A549 (cell line): Measurements from ENCODE around the gene EMILIN1. TPM values are rescaled to one million over a fixed set of nuclear protein-coding genes. Genes with fewer than 3 reads are reported as not detected.

Experiments used
- ATAC-seq, 2 experiments: fragments of 200-7000 bp in 1 of 2; fragments of >200 bp in 1 of 2; cut with Nextera tagmentation in 1 of 2; cut with Tn5 transposase in 1 of 2; 3 replicates each; pipeline versions ENCODE4 v1.8.0 to v1.9.1; 2018 to 2020; ENCODE audit warnings: mild to moderate bottlenecking in 1 of 2, moderate library complexity in 1 of 2
- CTCF ChIA-PET: fragments of 300-600 bp; sonication (Branson Sonifier 250); formaldehyde crosslinking; extraction: SDS; loops from one replicate; lab custom pipeline; 2021; ENCODE audit warnings: antibody characterized with exemption, inconsistent platforms; lab: Yijun Ruan, JAX
- POLR2A ChIA-PET: fragments of 350-600 bp; formaldehyde crosslinking; extraction: SDS; loops from one replicate; lab custom pipeline; 2021; ENCODE audit warnings: antibody characterized with exemption, inconsistent platforms; lab: Yijun Ruan, JAX
- DNase-seq, 2 experiments: peaks; one replicate each; pipeline versions ENCODE4 v3.0.0 to v3.0.0-alpha.2; 2011 to 2016; ENCODE audit warnings: low read depth in 1 of 2, low spot score in 1 of 2
- FAIRE-seq: peaks from 2 replicates; lab custom pipeline; 2011; peaks lifted over from hg19 to GRCh38; lab: Jason Lieb, UNC
- H3K27ac ChIP-seq, 2 experiments: fragments of >200 bp; sonication (Bioruptor Twin); formaldehyde crosslinking; 3 replicates each; pipeline ENCODE4 v1.5.1; 2016 to 2017
- H3K4me1 ChIP-seq: fragments of >200 bp; sonication (Bioruptor Twin); formaldehyde crosslinking; 3 replicates; pipeline ENCODE4 v1.6.1; 2016
- H3K4me2 ChIP-seq: fragments of >200 bp; sonication (Bioruptor Twin); formaldehyde crosslinking; 3 replicates; pipeline ENCODE4 v1.6.1; 2016
- H3K4me3 ChIP-seq: fragments of >200 bp; sonication (Bioruptor Twin); formaldehyde crosslinking; 3 replicates; pipeline ENCODE4 v1.5.1; 2016
- H3K9me3 ChIP-seq: fragments of >200 bp; sonication (Bioruptor Twin); formaldehyde crosslinking; 3 replicates; pipeline ENCODE4 v1.6.1; 2016
- BCL3 ChIP-seq: fragments of >200 bp; sonication (Bioruptor Twin); formaldehyde crosslinking; IDR thresholded peaks from 3 replicates; pipeline ENCODE4 v1.6.1; 2016
- EHMT2 ChIP-seq: fragments of 200-600 bp; sonication (generic); IDR thresholded peaks from 2 replicates; pipeline ENCODE4 v1.6.1; 2016; ENCODE audit warnings: antibody characterized with exemption, low read depth, mild to moderate bottlenecking, moderate library complexity
- EP300 ChIP-seq, 2 experiments: fragments of >200 bp; sonication (Bioruptor Twin); formaldehyde crosslinking; IDR thresholded peaks; 2 replicates in 1 of 2; 3 replicates in 1 of 2; pipeline ENCODE4 v1.6.1; 2016 to 2017
- FOSB ChIP-seq: fragments of 250-450 bp; sonication (Bioruptor Pico); IDR thresholded peaks from 2 replicates; pipeline ENCODE4 v1.5.0; 2020; ENCODE audit warnings: mild to moderate bottlenecking, moderate library complexity
- FOXS1 ChIP-seq: fragments of 250-450 bp; sonication (Bioruptor Pico); IDR thresholded peaks from 2 replicates; pipeline ENCODE4 v1.5.0; 2020; ENCODE audit warnings: mild to moderate bottlenecking, moderate library complexity
- GATA3 ChIP-seq: IDR thresholded peaks from 2 replicates; pipeline ENCODE4 v1.6.1; 2012; ENCODE audit warnings: borderline replicate concordance
- HES2 ChIP-seq: fragments of >200 bp; sonication (Bioruptor Twin); formaldehyde crosslinking; IDR thresholded peaks from 2 replicates; pipeline ENCODE4 v1.6.1; 2016
- KDM1A ChIP-seq: fragments of 200-600 bp; sonication (generic); IDR thresholded peaks from 2 replicates; pipeline ENCODE4 v1.6.1; 2016; ENCODE audit warnings: low read depth, mild to moderate bottlenecking
- MAFK ChIP-seq: fragments of 450-650 bp; IDR thresholded peaks from 2 replicates; pipeline ENCODE4 v1.6.1; 2014; ENCODE audit not compliant: partially characterized antibody
- MAX ChIP-seq: IDR thresholded peaks from 2 replicates; pipeline ENCODE4 v1.6.1; 2012
- NFE2L2 ChIP-seq: fragments of 150-350 bp; conservative IDR thresholded peaks from 2 replicates; pipeline ENCODE4 v1.6.1; 2014; ENCODE audit warnings: low read length
- NPAS2 ChIP-seq: fragments of 250-450 bp; sonication (Bioruptor Pico); IDR thresholded peaks from 2 replicates; pipeline ENCODE4 v1.8.0; 2022; ENCODE audit warnings: mild to moderate bottlenecking, moderate library complexity, borderline replicate concordance
- POLR2A ChIP-seq: IDR thresholded peaks from 2 replicates; pipeline ENCODE4 v1.6.1; 2012; ENCODE audit warnings: mild to moderate bottlenecking, low read length
- RAD21 ChIP-seq, 2 experiments: fragments of >200 bp in 1 of 2; sonication (Bioruptor Twin) in 1 of 2; formaldehyde crosslinking in 1 of 2; IDR thresholded peaks in 1 of 2; conservative IDR thresholded peaks in 1 of 2; 2 replicates in 1 of 2; 3 replicates in 1 of 2; pipeline ENCODE4 v1.6.1; 2012 to 2018; ENCODE audit warnings: inconsistent platforms in 1 of 2
- TFCP2L1 ChIP-seq: fragments of 250-450 bp; sonication (Bioruptor Pico); IDR thresholded peaks from 2 replicates; pipeline ENCODE4 v1.5.0; 2021; ENCODE audit warnings: mild to moderate bottlenecking
- ZFP36 ChIP-seq: fragments of 450-650 bp; IDR thresholded peaks from 2 replicates; pipeline ENCODE4 v1.6.1; 2014; ENCODE audit warnings: borderline replicate concordance; ENCODE audit not compliant: partially characterized antibody
- ZNF302 ChIP-seq: fragments of 250-450 bp; sonication (Bioruptor Pico); IDR thresholded peaks from 2 replicates; pipeline ENCODE4 v1.9.0; 2021; ENCODE audit warnings: inconsistent platforms, mild to moderate bottlenecking, moderate library complexity
- WGBS: methylation state at CpG from one replicate; pipeline ENCODE4 v1.1.6; 2017; ENCODE audit errors: missing lambda C conversion rate; 5-methylcytosine and 5-hydroxymethylcytosine counted together
- polyA plus RNA-seq, 4 experiments: library from polyadenylated mRNA; depleted of rRNA in 3 of 4; stranded (reverse); fragments of >200 nt; fragmentation: RNase III in 1 of 4; extraction: RNeasy Plus Mini Kit Qiagen cat#74134 plus additional on column Dnase treatment in 1 of 4; gene quantifications; 2 replicates in 3 of 4; 3 replicates in 1 of 4; pipeline ENCODE4 v1.2.3, GENCODE V29; 2011 to 2017
- TF ChIP-seq, protein P1 (sequence below): fragments of 150-350 bp; IDR thresholded peaks from 2 replicates; pipeline ENCODE4 v1.6.1; 2014; ENCODE audit warnings: low read depth, mild to moderate bottlenecking, low read length
- TF ChIP-seq, protein P2 (sequence below): fragments of >200 bp; sonication (Bioruptor Twin); formaldehyde crosslinking; IDR thresholded peaks from 3 replicates; pipeline ENCODE4 v1.5.1; 2016

The EMILIN1 gene
- polyA plus RNA-seq, 2 of the 4 experiments (the other 2 are of a cell fraction) = 0.13 to 0.49 TPM

GRCh38 chr2:27127883-27128667 is 49.7 kb downstream of the EMILIN1 start:
- no peak for DNase-seq
- no peak for TF ChIP-seq MAX
- TF ChIP-seq, protein P1, sequence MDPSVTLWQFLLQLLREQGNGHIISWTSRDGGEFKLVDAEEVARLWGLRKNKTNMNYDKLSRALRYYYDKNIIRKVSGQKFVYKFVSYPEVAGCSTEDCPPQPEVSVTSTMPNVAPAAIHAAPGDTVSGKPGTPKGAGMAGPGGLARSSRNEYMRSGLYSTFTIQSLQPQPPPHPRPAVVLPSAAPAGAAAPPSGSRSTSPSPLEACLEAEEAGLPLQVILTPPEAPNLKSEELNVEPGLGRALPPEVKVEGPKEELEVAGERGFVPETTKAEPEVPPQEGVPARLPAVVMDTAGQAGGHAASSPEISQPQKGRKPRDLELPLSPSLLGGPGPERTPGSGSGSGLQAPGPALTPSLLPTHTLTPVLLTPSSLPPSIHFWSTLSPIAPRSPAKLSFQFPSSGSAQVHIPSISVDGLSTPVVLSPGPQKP = no peak
- no peak for TF ChIP-seq BCL3
- TF ChIP-seq ZFP36 = no peak
- TF ChIP-seq EHMT2 = no peak
- TF ChIP-seq, protein P2, sequence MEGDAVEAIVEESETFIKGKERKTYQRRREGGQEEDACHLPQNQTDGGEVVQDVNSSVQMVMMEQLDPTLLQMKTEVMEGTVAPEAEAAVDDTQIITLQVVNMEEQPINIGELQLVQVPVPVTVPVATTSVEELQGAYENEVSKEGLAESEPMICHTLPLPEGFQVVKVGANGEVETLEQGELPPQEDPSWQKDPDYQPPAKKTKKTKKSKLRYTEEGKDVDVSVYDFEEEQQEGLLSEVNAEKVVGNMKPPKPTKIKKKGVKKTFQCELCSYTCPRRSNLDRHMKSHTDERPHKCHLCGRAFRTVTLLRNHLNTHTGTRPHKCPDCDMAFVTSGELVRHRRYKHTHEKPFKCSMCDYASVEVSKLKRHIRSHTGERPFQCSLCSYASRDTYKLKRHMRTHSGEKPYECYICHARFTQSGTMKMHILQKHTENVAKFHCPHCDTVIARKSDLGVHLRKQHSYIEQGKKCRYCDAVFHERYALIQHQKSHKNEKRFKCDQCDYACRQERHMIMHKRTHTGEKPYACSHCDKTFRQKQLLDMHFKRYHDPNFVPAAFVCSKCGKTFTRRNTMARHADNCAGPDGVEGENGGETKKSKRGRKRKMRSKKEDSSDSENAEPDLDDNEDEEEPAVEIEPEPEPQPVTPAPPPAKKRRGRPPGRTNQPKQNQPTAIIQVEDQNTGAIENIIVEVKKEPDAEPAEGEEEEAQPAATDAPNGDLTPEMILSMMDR = no peak
- no peak for TF ChIP-seq TFCP2L1 (CRISPR knock-in tag)
- no peak for TF ChIP-seq HES2
- TF ChIP-seq MAFK = no peak
- TF ChIP-seq RAD21 (conservative IDR thresholded peaks at IDR 0.05 in 1 of 2, IDR thresholded peaks at IDR 0.05 in 1 of 2) = no peak
- no peak for TF ChIP-seq NFE2L2
- no peak for TF ChIP-seq GATA3
- Histone ChIP-seq H3K4me1 (peaks cover 9% of the 10 kb centered on the region), H3K9me3 (no peaks in the 10 kb centered on the region), H3K4me3 (no peak overlapping the region), H3K4me2 (no peak overlapping the region), H3K27ac (no peak overlapping the region)
- ChIA-PET CTCF (interaction anchor here (0.7 to 1.7 kb wide), 5 partner anchors 12 to 64 kb away, joined by 3 to 4 read pairs (median 3); no protein-coding TSS in a partner anchor), POLR2A (interaction anchor here (1.3 kb wide), 1 partner anchor 84 kb away, joined by 3 read pairs; the partner anchor contains the start of genes ATRAID and SLC5A6)
- ATAC-seq = no peak
- WGBS = 91% methylated on average over 9 of the region's 9 CpGs
- FAIRE-seq = no peak

DNA sequence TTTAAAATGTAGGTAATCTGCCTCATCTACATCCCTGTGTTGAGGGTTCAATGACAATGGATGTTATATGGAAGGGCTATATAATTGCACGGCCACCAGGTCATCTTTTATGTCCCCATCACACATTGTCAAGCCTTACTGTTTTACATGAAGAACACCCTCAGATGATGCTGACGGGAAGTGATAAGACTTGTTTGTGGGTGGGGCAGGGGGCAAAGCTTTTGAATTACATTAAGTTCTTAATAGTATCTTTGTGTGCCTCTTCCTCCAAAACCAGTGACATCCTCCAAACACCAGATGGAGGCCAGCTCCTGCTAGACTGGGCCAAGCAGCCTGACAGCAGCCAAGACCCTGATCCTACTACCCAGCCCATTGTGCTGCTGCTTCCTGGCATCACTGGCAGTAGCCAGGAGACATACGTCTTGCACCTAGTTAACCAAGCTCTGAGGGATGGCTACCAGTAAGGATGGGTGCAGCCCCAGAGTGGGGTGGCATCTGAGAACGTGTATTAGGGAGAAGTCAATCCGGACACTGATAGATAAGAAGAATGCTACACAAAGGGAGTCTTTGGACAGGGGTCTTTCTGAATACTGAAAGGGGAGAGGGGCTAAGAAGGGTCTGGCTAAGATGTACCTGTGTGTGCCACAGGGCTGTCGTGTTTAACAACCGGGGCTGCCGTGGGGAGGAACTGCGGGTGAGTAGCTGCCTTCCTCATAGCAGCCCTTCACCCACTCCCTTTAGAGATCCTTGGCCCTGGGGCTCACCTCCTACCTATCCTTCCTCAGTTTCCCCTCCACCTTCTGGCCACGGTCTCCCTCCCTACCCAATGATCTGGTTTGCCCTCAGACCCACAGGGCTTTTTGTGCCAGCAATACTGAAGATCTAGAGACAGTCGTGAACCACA is 50.5 kb downstream of the EMILIN1 start:
- Histone ChIP-seq H3K4me2 (no peak overlapping the region), H3K4me1 (peaks cover 13% of the 10 kb centered on the region), H3K4me3 (no peak overlapping the region)
- ChIA-PET POLR2A (no interaction called here), CTCF (interaction anchor here (0.7 to 1.7 kb wide), 5 partner anchors 13 to 63 kb away, joined by 3 to 4 read pairs (median 3); no protein-coding TSS in a partner anchor)
- TF ChIP-seq MAFK = no peak
- TF ChIP-seq EP300 (IDR thresholded peaks at IDR 0.05) = no peak
- TF ChIP-seq POLR2A = 0 out of 2 replicates have a peak, but pooled peaks have one; percentile 14
- TF ChIP-seq, all 56 proteins: peak for 1
- ATAC-seq (no peak), FAIRE-seq (no peak), DNase-seq (no peak)
- H3K27ac ChIP-seq = no peak overlapping the region
- H3K9me3 ChIP-seq = no peaks in the 10 kb centered on the region
- 90% methylated on average over 11 of the region's 11 CpGs for WGBS

GRCh38 chr2:27130396-27130795 is 52.0 kb downstream of the EMILIN1 start:
- DNase-seq (no peak), FAIRE-seq (no peak), ATAC-seq (no peak)
- H3K4me2 ChIP-seq = no peak overlapping the region
- peaks cover 11% of the 10 kb centered on the region for H3K4me1 ChIP-seq
- no peak overlapping the region for H3K4me3 ChIP-seq
- no peak overlapping the region for H3K27ac ChIP-seq
- no peaks in the 10 kb centered on the region for H3K9me3 ChIP-seq
- ChIA-PET POLR2A (no interaction called here), CTCF (interaction anchor here (0.9 to 3.0 kb wide), 5 partner anchors 11 to 150 kb away, joined by 3 to 14 read pairs (median 5); partner anchors contain the start of gene CGREF1)
- no peak for TF ChIP-seq NFE2L2
- TF ChIP-seq KDM1A = no peak
- no peak for TF ChIP-seq FOXS1 (CRISPR knock-in tag)
- no peak for TF ChIP-seq ZNF302
- no peak for TF ChIP-seq MAFK
- TF ChIP-seq NPAS2 = no peak
- no peak for TF ChIP-seq FOSB (CRISPR knock-in tag)
- TF ChIP-seq, all 56 proteins: peak for 0
- WGBS = 93% methylated on average over 10 of the region's 10 CpGs
